Measurements from ENCODE around the gene BIRC6. TPM values are rescaled to one million over a fixed set of nuclear protein-coding genes. Genes with fewer than 3 reads are reported as not detected.

BIRC6 gene
- total and polyA plus RNA-seq, 2 donors (not counting 1 experiment from before 2014, with no cell fraction given) = 41.7 to 166 TPM

GRCh38 chr2:32403782-32404181 lies 47.0 kb downstream of the BIRC6 start:
- intact Hi-C loops (cut with micrococcal nuclease) = no loop called here
- Histone ChIP-seq H3K9ac (ENCODE audit: low read length) (no peak overlapping the region), H3K36me3 (replicated peaks in 1 of 2; ENCODE audit: control extremely low read depth in 1 of 2, control insufficient read depth in 1 of 2, extremely low read depth in 1 of 2, insufficient read depth in 2 of 2, low read length in 1 of 2) (peaks cover 5 to 35% of the 10 kb centered on the region in 2 experiments), H3K27me3 (replicated peaks in 1 of 4; ENCODE audit: control extremely low read depth in 1 of 4, control insufficient read depth in 3 of 4, insufficient read depth in 4 of 4, low read length in 3 of 4) (no peaks in the 10 kb centered on the region), H3K9me3 (ENCODE audit: control extremely low read depth in 1 of 3, control insufficient read depth in 2 of 3, insufficient read depth in 1 of 3, low read length in 2 of 3) (no peaks in the 10 kb centered on the region), H2AFZ (ENCODE audit: insufficient read depth, low read depth, low read length, poor library complexity, severe bottlenecking) (no peak overlapping the region), H3K4me3 (ENCODE audit: control extremely low read depth in 1 of 5, extremely low read depth in 1 of 5, insufficient read depth in 1 of 5, low read depth in 2 of 5, low read length in 4 of 5) (no peak overlapping the region), H3K27ac (ENCODE audit: low read length in 2 of 2) (no peak overlapping the region), H3K4me1 (ENCODE audit: control insufficient read depth in 2 of 2, insufficient read depth in 2 of 2, low read length in 2 of 2) (no peaks in the 10 kb centered on the region), H4K20me1 (ENCODE audit: control insufficient read depth, insufficient read depth, low read length, poor library complexity, severe bottlenecking) (no peaks in the 10 kb centered on the region), H3K4me2 (replicated peaks; ENCODE audit: low read depth, low read length, poor library complexity, severe bottlenecking) (no peak overlapping the region), H3K79me2 (ENCODE audit: control insufficient read depth, insufficient read depth, low read length) (peaks cover 16% of the 10 kb centered on the region)
- Mint-ChIP-seq H3K27ac (no peak overlapping the region), H3K9me3 (ENCODE audit: insufficient read depth) (no peaks in the 10 kb centered on the region), H3K4me3 (no peak overlapping the region), H3K4me1 (peaks cover 2% of the 10 kb centered on the region), H3K27me3 (no peaks in the 10 kb centered on the region)
- DNase-seq (no peak), ATAC-seq (ENCODE audit: low read depth) (no peak)
- TF ChIP-seq EZH2 (IDR thresholded peaks at IDR 0.05; ENCODE audit: borderline replicate concordance, insufficient read depth, low read depth, low read length, poor library complexity, severe bottlenecking) = no peak
- ChIA-PET CTCF (no interaction called here), POLR2A (no interaction called here)
- 90% methylated on average over 2 of the region's 5 CpGs for WGBS (ENCODE audit: insufficient coverage)

GRCh38 chr2:32404691-32405090 lies 47.9 kb downstream of the BIRC6 start:
- TF ChIP-seq EZH2 (IDR thresholded peaks at IDR 0.05; ENCODE audit: borderline replicate concordance, insufficient read depth, low read depth, low read length, poor library complexity, severe bottlenecking) (no peak), CTCF (IDR thresholded peaks at IDR 0.05) (no peak)
- POLR2A ChIA-PET = no interaction called here
- Histone ChIP-seq H3K4me3 (ENCODE audit: control extremely low read depth in 1 of 5, extremely low read depth in 1 of 5, insufficient read depth in 1 of 5, low read depth in 2 of 5, low read length in 4 of 5) (no peak overlapping the region), H4K20me1 (ENCODE audit: control insufficient read depth, insufficient read depth, low read length, poor library complexity, severe bottlenecking) (no peaks in the 10 kb centered on the region), H3K27me3 (replicated peaks in 1 of 4; ENCODE audit: control extremely low read depth in 1 of 4, control insufficient read depth in 3 of 4, insufficient read depth in 4 of 4, low read length in 3 of 4) (no peaks in the 10 kb centered on the region), H3K27ac (ENCODE audit: low read length in 2 of 2) (no peak overlapping the region), H3K36me3 (replicated peaks in 1 of 2; ENCODE audit: control extremely low read depth in 1 of 2, control insufficient read depth in 1 of 2, extremely low read depth in 1 of 2, insufficient read depth in 2 of 2, low read length in 1 of 2) (peaks cover 5 to 42% of the 10 kb centered on the region in 2 experiments), H3K9me3 (ENCODE audit: control extremely low read depth in 1 of 3, control insufficient read depth in 2 of 3, insufficient read depth in 1 of 3, low read length in 2 of 3) (no peaks in the 10 kb centered on the region), H2AFZ (ENCODE audit: insufficient read depth, low read depth, low read length, poor library complexity, severe bottlenecking) (no peak overlapping the region), H3K4me2 (replicated peaks; ENCODE audit: low read depth, low read length, poor library complexity, severe bottlenecking) (no peak overlapping the region), H3K4me1 (ENCODE audit: control insufficient read depth in 2 of 2, insufficient read depth in 2 of 2, low read length in 2 of 2) (no peaks in the 10 kb centered on the region), H3K9ac (ENCODE audit: low read length) (no peak overlapping the region), H3K79me2 (ENCODE audit: control insufficient read depth, insufficient read depth, low read length) (peaks cover 16% of the 10 kb centered on the region)
- Mint-ChIP-seq H3K4me3 (no peak overlapping the region), H3K27ac (no peak overlapping the region), H3K27me3 (no peaks in the 10 kb centered on the region), H3K4me1 (peaks cover 2% of the 10 kb centered on the region), H3K9me3 (ENCODE audit: insufficient read depth) (no peaks in the 10 kb centered on the region)
- no peak for DNase-seq
- intact Hi-C loops (cut with micrococcal nuclease) = no loop called here
- no peak for ATAC-seq (ENCODE audit: low read depth)
- no CpG with 5 or more reads among the region's 3 CpGs for WGBS (ENCODE audit: insufficient coverage)
- CTCF ChIA-PET = no interaction called here
